Stimulated activated CD4-positive, alpha-beta T cell treated with anti-CD3 and anti-CD28 coated beads, TNF-alpha, amount 100 ng/mL, for 48 hours (primary cell): ENCODE results near the gene GFOD2.
"Not testable (repeated sequence)": the region's sequence is repeated elsewhere in the genome, so short reads cannot be mapped to it uniquely, and the experiment has no call there.

Source experiments
- DNase-seq, 3 donors: peaks; one replicate each; pipeline ENCODE4 v3.0.0-alpha.2; 2020; ENCODE audit warnings: low read depth in 3 of 3

The GFOD2 gene

DNA sequence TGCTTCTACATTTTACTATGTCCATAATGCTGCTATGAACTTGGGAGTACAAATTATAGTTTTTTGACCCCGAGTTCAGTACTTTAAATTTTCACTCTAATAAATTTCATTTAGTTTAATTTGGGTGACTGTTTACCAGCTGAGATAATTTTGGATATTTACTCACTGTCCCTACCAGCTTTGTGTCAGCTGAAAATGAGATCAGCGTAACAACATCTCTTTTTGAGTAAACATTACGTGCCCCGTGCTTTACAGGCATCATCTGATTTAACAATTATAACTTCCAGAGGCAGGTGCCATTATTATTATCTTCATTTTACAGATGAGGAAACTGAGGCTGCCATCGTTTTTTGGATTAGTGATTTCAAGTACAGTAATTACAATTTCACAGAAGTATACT is 15.0 kb downstream of the GFOD2 start:
- no peak for DNase-seq

DNA sequence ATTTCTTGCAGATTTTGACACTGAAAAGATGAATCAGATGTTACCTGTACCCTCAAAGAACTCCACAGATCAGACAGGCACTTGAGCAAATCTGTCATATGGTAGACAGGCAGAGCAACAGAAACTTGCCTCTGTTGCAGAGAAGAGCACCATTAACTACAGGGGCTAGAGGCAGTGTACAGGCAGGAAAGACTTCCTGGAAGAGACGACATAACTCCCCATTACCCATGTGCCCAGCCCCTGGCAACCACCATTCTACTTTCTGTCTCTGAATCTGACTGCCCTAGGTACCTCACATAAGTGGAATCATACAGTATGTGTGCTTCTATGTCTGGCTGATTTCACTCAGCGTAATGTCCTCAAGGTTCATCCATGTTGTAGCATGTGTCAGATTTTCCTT is 15.5 kb downstream of the GFOD2 start:
- DNase-seq: no peak

DNA sequence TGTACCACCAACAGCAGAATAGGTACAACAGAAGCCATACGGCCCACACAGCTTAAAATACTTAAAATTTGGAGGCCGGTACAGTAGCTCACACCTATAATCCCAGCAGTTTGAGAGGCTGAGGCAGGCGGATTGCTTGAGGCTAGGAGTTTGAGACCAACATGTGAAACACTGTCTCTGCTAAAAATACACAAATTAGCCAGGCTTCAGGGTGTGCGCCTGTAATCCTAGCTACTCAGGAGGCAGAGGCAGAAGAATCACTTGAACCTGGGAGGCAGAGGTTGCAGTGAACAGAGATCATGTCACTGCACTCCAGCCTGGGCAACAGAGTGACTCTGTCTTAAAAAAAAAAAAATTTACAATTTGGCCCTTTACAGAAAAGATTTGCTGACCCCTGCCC is 17.0 kb downstream of the GFOD2 start:
- no peak for DNase-seq

DNA sequence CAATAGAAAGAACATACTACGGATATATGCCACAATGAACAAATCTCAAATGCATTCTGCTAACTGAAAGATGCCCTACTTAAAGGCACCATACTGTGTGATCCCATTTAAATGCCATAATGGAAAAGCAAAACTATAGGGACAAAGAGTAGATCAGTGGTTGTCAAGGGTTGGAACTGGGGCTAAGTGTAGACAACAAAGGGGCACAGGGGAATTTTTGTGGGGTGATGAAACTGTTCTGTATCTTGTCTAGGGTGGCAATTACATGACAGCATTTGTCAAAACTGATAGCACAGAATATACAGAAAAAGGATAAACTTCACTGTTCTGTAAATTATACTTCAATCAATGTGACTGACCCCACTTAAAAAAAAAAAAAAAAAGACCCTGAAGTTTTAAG is 17.7 kb downstream of the GFOD2 start:
- no peak for DNase-seq

DNA sequence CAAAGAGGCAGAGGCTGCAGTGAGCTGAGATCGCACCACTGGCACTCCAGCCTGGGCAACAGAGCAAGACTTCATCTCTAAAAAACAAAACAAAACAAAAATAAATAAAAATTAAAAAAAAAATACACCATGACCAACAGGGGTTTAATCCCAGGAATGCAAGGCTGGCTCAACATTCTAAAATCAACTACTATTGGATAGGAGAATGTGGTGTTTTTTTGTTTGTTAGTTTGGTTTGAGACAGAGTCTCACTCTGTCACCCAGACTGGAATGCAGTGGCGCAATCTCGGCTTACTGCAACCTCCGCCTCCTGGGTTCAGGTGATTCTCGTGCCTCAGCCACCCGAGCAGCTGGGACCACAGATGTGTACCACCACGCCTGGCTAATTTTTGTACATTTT is 19.9 kb downstream of the GFOD2 start:
- no peak for DNase-seq

DNA sequence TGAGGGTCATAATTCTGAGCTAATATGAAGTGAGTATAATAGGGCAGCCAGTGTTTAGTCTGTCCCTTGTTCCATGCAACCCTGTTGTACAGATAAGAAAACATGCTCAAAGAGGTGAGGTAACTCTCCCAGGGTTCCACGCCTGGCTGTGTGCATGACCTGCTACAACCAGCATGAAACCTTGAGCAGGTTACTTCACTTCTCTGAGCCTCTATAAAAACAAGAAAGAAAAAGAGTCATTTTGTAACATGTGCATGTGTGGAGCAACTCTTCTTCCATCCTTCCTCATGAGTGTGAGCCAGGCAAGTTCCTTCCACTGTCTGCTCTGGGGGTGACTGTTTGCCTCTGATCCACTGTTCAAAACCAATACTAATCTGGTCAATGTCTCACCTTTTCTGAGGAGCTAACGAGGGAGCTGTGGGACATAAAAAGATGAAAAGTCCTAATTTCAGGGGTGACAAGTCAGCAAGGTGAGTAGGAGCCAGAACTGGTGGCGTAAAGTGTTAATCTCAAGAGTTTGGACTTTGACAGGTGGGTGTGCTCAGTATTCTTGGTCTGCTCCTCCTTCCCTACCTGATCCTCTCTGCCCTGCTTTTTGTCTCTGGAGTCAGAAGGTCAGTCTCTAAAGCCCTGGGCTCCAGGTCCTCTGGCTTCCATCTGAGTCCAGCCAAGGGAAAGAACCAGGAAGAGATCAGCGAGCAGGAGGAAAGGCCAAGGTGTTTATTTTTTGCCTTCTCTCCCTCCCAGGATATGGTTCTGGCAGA is 21.5 kb downstream of the GFOD2 start:
- DNase-seq: no peak

DNA sequence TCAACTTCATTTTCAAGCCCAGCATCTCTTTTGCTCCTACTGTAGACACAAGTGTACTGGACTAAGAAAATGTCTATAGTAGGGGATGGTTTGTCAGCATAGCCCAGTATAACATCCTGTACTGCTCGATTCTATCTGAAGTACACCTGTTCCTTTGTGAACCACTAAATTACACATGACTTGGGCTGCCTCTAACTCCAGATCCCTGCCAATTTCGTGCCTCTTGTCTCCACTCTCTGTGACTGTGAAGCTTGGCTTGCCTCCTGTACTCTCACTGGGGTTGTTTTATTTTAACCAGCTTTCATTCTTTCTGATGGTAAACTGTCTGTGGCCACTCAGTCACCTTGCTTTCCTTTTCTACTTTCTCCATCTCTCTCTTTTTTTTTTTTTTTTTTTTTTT is 24.5 kb downstream of the GFOD2 start:
- DNase-seq: no peak

DNA sequence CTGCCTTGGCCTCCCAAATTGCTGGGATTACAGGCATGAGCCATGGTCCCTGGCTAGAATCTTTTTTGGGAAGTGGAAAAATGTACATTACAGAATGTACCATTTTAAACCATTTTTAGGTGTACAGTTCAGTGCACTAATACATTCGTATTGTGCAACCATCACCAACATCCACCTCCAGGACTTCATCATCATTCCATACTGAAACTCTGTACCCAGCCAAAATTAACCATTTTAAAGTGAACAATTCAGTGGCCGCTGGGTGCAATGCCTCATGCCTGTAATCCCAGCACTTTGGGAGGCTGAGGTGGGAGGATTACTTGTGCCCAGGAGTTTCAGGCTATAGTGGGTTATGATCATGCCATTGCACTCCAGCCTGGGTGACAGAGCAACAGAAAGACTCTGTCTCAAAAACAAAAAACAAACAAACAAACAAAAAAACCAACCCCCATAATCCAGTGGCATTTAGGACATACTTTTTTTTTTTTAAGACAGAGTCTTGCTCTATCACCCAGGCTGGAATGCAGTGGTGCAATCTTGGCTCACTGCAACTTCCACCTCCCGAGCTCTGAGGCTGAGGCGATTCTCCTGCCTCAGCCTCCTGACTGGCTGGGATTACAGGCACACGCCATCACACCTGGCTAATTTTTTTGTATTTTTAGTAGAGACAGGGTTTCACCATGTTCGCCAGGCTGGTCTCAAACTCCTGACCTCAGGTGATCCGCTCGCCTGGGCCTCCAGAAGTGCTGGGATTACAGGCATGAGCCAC is 25.4 kb downstream of the GFOD2 start:
- not testable (repeated sequence) for DNase-seq

DNA sequence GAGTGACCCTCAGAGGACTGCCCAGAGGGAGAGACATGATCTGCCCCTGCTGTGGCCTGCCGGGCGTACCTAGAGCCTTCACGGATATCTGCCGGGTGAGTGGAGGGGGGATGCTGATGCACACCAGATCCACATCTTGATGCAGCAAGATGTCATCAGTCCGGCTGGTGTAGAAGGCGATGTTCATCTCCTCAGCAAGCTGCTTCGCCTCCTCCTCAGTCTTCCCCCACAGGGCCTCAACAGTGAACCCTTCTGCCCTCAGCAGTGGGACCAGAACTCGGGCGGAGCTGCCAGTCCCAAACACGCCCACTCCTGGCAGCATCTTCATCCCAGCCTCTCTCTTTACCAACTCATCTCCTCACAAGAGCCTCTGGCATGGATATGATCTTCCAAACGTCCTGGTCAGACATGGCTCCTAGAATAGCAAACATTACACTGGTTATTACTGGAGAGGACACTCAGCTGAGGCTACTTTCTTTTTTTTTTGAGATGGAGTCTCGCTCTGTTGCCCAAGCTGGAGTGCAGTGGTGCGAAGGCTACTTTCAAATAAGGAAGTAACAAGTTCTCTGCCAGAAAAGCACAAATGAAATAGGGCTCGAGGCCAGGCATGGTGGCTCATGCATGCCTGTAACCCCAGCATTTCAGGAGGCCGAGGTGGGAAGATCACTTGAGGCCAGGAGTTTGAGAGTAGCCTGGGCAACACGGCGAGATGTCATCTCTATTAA is 33.6 kb downstream of the GFOD2 start:
- no peak for DNase-seq

DNA sequence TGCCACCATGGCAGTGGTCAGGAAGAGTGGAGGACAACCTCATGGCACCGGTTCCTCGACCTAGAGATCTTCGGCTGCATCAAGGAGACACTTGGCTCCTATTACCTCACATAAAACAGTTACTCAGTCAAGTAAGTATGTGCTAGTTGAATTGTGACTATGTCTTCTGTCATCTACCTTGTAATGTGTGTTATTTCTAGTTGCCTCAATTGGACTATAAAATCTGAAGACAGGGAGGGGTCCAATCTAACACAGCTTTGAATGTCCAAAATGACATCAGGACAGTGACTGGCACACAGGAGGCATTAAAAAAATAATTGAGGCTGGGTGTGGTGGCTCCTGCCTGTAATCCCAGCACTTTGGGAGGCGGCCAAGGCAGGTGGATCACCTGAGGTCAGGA is 35.3 kb downstream of the GFOD2 start:
- no peak for DNase-seq

DNA sequence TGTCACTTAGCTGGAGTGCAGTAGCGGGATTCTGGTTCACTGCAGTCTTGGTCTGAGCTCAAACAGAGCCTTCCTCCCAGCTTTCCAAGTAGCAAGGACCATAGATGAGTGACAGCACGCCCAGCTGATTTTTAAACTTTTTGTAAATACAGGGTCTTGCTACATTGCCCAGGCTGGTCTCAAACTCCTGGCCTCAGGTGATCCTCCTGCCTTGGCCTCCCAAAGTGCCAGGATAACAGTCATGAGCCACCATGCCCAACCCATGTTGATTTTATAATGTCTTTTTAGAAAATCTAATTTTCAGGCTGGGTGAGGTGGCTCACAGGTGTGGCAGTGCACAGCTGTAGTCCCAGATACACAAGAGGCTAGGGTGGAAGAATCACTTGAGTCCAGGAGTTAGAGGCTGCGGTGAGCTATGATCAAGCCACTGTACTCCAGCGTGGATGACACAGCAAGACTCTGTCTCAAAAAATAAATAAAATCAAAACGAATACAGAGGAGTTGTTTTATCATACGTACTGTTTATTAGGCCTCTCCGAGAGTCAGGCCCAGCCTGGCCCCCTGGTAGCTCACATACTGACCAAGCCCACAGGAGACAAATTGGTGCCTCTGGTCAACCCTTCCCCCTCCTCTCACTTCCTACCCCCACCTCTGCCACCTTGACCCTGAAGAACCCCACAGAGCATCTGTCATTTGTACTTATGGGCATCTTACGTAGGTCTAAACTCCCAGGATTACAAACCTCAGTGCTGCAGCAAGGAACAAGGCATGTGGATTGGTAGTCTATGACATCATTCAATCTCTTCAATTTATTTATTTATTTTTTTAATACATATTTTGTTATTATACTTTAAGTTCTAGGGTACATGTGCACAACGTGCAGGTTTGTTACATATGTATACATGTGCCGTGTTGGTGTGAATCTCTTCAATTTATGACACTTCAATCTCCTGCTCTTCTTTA is 38.9 kb downstream of the GFOD2 start:
- no peak for DNase-seq

DNA sequence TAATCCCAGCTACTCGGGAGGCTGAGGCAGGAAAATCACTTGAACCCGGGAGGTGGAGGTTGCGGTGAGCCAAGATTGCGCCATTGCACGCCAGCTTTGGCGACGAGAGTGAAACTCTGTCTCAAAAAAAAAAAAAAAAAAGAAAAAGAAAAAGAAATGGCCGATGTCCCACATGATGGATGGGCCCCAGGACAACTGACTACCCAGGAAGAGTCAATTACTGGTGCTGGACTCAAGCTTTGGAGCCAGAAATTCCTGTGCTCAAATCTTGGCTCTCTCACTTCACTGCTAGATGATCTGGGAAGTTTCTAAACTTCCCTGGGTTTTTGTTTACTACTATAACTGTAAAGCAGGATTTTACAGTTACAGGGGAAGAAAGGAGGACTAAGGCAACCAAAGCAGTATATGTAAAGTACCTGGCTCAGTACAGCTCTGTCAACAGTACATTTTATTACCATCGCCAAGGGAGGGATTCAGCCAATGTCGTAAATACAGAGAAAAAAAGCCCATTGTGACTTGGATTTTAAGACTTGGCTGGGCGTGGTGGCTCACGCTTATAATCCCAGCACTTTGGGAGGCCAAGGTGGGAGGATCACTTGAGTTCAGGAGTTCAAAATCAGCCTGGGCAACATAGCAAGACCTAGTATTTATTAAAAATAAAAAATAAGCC is 40.6 kb downstream of the GFOD2 start:
- no peak for DNase-seq

DNA sequence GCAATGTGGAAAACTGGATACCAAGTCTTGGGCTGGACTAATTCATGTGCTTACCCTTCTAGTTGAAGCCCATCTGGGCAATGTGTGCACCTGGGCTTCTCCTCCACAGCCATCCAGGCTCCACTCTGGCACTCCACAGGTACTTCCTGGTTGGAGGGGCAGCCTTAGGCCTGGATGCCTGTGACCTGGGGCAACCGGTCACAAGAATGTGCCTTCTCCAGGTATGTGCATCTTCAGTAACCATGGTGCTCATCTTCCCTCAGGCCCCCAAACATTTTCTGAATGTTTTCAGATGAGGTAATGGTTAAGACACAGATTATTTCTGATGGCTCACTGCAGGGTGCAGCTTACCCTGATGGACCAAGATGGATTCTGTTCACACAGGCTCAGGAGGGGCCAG is 41.4 kb downstream of the GFOD2 start:
- no peak for DNase-seq

DNA sequence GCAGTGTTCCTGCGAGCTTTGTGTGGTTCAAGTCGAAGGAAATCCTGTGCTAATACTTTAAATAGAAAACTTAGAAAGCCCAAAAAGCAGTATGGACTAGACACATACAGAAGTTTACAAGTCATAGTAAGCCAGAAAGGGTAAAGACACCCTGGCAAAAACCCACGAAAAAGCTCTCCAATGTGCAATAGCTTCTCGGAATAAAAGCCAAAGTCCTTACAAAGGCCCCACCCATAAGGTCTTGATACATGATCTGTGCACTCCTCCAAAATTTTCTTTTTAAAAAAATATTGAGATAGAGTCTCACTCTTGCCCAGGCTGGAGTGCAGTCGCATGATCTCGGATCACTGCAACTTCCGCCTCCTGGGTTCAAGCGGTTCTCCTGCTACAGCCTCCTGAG is 42.2 kb downstream of the GFOD2 start:
- DNase-seq: no peak

DNA sequence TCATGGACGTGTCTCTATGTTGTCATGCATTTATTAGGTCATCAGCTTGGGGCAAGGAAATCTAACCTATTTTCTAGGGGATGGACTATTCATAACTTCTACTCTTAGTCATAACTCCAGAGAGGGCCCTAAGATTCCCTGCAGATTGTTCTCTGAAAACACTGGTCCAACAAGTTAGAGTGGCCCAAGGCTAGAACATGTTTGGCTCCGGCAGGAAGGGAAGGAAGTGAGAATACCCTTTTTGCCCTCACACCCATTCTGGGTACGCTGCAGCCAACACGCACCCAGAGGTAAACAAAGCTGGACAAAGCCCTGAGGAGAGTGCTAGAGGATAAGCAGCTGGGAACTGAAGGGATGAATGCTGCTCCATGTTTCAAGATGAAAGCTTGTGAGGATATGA is 42.6 kb downstream of the GFOD2 start:
- DNase-seq: no peak

DNA sequence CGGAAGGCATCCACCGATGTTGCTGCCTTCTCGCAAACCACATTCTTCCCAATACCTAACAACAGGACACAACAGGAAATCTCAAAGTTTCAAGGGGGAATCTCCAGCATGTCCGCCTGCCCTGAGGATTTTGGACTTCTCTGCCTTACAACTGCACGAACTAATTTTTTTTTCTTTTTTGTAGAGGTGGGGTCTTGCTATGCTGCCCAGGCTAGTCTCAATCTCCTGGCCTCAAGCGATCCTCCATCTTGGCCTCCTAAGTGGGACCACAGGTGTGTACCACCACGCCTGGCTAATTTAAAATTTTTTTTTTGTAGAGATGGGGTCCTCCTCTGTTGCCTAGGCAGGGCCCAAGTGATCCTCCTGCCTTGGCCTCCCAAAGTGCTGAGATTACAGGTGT is 43.1 kb downstream of the GFOD2 start:
- no peak for DNase-seq

DNA sequence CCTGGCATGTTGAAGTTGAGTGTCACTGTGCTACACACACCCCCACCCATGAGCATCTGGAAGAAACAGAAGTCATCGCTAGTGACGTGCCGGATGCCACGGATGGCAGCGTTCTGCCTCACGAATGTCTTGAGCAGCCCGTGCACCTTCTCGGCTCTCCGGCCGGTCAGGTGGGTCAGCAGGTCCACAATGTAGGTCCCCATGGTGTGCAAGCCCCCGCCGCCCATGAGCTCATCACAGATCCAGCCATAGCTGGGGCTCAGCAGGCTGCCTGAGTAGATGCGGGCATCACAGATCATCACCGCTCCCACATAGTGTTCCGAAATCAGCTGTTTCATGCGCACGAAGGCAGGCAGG is 43.6 kb downstream of the GFOD2 start:
- DNase-seq: no peak

DNA sequence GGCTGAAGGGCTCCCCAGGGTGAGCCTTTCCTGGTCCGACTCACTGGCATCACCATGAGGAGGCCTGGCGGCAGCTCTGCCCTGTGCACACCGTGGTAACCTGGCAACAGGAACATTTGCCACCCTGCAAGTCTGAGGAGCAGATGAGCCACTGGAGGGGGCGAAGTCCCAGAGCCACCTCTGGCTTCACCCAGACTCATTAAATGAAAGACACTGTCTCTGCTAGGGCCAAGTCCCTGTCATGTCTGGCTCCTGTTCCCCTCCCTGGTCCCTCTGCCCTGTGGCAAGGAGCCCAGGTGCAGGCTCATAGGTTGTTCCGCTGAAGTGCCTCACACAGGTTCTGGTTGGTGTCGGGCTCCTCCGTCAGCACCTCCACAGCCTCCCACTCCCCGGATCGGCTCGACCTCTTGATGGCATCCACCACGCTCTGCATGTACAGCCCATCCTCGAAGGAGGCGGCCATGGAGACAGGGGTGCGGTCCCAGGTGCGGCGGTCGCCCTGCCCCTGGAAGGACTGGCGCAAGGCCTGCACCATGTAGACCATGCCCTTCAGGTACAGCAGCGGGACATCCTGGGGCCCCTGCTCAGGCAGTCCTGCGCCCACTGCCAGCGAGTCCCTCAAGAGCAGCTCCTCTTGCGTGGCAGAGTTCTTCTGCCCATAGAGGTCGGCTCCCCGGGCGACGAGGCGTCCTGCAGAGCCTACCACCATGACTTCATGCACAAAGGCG is 44.1 kb downstream of the GFOD2 start:
- DNase-seq: no peak

DNA sequence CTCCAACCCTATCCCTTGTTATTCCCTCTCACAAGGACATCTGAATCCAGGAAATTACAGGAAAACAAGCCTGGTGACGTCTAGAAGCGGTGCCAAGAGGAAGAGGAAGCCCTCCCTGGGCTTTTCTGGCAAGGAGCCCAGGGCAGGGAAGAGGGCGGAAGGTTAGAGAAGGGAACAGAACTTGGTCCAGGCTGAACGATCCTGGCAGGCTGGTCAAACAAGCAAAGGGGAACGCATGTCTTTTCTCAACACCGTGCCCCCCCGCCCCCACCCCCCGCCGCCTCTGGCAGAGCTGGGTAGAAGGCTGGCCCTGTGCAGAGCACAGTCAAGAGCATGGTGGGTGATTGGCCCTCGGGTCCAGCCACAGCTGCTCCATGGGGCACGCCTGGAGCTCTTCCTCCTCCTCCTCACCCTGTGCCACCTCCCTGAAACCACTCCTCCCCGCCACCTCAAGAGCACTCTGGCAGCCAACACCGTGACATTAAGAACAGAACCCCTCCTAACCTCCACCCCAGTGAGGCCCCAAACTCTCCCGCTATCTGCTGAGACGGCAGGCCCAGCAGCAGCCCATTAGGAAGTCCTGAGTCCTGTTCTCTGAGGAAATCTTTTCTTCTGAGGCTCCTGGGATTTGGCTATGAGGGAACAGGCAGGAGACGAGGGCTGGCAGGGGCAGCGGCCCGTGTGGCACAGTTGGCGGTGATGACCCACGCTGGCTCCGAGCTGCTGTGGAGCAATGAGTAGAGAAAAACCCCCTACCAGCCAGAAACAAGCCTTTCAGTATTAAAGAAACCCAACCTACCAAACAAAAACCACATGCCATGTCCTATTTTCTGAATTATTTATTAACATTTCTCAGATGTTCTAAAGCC is 45.2 kb downstream of the GFOD2 start:
- DNase-seq: no peak
